SW 1271 (cell line): ENCODE measurements around the gene HTR1D.
"Not testable (repeated sequence)": the region's sequence is repeated elsewhere in the genome, so short reads cannot be mapped to it uniquely, and the experiment has no call there.

Source experiments
- DNase-seq, 2 experiments: peaks; one replicate each; lab custom pipeline; 2025; lab: John Stamatoyannopoulos, UW

Gene HTR1D, protein sequence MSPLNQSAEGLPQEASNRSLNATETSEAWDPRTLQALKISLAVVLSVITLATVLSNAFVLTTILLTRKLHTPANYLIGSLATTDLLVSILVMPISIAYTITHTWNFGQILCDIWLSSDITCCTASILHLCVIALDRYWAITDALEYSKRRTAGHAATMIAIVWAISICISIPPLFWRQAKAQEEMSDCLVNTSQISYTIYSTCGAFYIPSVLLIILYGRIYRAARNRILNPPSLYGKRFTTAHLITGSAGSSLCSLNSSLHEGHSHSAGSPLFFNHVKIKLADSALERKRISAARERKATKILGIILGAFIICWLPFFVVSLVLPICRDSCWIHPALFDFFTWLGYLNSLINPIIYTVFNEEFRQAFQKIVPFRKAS

DNA sequence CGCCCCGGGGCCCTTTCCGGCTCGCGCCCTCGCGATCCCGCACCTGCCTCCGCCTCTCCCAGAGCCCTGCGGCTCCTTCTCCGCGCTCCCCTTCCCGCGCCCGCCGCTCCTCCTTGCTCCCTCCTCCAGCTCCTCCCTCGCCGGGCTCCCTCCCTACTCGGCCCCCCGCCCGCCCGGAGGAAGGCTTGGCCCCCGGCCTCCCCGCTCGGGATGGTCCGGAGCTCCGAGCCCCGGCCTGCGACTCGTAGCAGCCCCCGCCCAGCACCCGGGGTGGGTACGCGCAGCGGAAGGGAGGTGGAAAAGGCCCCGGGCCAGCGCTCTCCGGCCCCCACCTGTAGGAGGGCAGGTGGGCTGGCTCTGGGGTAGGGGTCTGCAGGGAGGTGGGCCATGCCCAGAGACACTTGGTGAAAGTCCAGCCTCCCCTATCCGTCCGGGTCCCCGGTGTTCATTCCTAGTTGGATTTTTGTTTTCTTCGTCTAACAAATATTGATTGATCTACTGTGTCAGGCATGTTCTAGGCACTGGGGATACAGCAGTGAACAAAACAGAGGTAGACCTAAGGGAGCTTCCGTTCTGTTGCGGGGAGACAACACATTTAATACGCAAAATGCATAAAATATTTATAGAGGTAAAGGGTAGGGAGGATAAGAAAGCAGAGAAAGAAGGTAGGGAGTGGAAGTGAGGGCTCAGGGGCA lies at the start of gene HTR1D:
Gene HTR1D, minus strand, starts transcription at position 82 of the 695 bp plus-strand sequence. CDS start 23,283 bp downstream, outside the sequence.
- peak in 1 of 2 experiments; percentile 5 for DNase-seq

DNA sequence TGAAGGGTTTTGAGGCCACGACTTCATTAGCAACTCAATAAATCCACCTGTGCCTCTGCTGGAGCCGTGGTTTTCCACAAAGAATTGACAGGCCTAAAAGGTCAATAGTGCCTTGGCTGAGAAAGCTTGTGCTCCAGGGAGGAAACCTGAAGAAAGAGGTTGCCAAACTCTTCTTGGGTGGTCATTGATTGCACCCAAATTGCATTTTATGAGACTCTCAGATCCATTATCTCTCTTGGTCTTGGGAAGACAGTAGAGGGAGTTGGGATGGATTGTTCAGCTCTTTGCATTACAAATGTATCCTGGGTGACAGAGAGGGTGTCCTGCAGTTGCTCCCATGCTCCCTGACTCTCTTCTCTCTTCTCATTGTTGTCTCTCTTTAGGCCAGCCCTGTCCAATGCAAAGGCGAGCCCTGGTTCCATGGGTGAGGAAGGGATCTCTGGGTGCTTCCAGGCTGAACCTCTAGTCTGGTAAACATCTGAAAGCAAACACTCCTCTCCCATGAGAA lies 46.1 kb upstream of the HTR1D start:
- no peak for DNase-seq

GRCh38 chr1:23258082-23258481 lies 40.8 kb upstream of the HTR1D start:
- not testable (repeated sequence) for DNase-seq

DNA sequence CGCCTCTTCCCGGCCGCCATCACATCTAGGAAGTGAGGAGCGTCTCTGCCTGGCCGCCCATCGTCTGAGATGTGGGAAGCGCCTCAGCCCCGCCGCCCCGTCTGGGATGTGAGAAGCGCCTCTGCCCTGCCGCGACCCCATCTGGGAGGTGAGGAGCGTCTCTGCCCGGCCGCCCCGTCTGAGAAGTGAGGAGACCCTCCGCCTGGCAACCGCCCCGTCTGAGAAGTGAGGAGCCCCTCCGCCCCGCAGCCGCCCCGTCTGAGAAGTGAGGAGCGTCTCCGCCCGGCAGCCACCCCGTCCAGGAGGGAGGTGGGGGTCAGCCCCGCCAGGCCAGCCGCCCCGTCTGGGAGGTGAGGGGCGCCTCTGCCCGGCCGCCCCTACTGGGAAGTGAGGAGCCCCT lies 40.1 kb upstream of the HTR1D start:
- not testable (repeated sequence) for DNase-seq

- DNase-seq = no peak
These were observed 37.3 kb upstream of the HTR1D start for GRCh38 chr1:23254584-23254983.

- DNase-seq = no peak
These were observed 34.5 kb upstream of the HTR1D start for GRCh38 chr1:23251812-23252211.

GRCh38 chr1:23249787-23250454 lies 32.6 kb upstream of the HTR1D start:
- DNase-seq = no peak

GRCh38 chr1:23247276-23247675 lies 30.0 kb upstream of the HTR1D start:
- DNase-seq = no peak

DNA sequence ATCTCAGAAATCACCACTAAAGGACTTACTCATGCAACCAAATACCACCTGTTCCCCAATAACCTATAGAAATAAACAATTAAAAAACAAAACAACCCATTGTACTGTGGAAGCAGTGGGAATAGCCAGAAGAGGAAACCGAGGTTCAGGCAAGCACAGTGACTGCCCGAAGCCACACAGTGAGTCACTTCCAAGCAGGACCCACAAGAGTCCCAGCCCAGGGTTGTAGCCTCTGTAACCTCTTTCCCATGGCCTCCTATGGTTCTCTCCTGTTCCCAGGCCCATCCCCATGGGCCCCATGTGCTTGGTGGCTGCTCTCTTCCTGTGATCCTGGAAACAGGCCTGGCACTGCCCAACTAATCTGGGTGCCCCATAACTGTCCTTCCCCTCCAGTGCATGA lies 29.0 kb upstream of the HTR1D start:
- DNase-seq = no peak

GRCh38 chr1:23244256-23244761 lies 27.0 kb upstream of the HTR1D start:
- DNase-seq = no peak

DNA sequence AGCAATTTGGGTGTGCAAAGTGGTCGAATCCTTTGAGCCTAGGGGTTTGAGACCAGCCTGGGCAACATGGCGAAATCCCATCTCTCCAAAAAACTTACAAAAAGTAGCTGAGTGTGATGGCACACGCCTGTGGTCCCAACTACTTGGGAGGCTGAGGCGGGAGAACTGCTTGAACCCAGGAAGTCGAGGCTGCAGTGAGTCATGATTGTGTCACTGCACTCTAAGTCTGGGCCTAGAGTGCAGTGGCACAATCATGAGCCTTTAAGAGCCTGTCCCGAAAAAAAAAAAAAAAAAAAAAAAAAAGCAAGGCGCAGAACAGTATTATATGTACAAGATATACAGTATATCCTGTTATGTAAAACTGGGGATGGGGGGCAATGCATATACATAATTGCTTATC lies 25.1 kb upstream of the HTR1D start:
- DNase-seq = no peak

DNA sequence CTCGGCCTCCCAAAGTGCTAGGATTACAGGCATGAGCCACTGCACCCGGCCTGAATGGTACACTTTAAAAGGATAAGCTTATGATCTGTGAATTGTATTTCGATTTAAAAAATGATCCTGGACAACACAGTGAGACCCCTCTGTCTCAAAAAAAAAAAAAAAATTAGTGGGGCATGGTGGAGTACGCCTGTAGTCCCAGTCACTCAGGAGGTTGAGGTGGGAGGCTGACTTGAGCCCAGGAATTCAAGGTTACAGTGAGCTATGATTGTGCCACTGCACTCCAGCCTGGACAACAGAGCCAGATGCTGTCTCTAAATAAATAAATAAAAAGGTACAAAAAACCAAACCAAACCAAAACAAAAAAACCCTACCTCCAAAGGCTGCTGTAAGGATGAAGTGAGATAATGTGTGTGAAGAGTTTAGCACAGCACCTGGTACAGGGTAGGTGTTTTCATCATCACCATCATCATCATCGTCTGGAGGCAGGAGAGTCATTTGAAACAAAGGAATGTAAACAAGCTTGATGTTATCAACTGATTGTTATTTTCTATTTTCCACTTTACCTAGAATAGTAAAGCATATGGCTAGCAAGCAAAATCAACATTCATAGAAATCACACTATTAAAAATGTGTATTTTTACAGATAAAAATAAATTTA lies 22.5 kb upstream of the HTR1D start:
- DNase-seq = no peak

GRCh38 chr1:23238565-23238964 lies 21.3 kb upstream of the HTR1D start:
- DNase-seq = no peak

- no peak for DNase-seq
These were observed 20.2 kb upstream of the HTR1D start for GRCh38 chr1:23237508-23237907.

GRCh38 chr1:23227806-23228205 lies 10.5 kb upstream of the HTR1D start:
- DNase-seq = no peak

- DNase-seq = peak in 1 of 2 experiments; percentile 35
These were observed 7.7 kb upstream of the HTR1D start for GRCh38 chr1:23224739-23225648.

GRCh38 chr1:23223963-23224362 lies 6.7 kb upstream of the HTR1D start:
- DNase-seq = not testable (repeated sequence)

DNA sequence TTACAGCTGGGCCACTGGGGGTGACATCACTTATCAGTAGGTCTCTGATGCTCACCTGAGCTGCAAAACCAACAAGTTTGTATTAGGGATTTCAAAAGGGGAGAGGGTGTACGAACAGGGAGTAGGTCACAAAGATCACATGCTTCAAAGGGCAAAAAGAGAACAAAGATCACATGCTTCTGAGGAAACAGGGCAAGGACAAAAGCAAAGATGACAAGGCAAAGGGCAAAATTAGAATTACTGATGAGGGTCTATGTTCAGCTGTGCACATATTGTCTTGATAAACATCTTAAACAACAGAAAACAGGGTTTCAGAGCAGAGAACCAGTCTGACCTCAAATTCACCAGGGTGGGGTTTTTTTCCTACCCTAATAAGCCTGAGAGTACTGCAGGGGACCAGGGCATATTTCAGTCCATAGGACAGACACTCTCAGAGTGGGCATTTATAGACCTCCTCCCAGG lies 6.2 kb upstream of the HTR1D start:
- DNase-seq = not testable (repeated sequence)

DNA sequence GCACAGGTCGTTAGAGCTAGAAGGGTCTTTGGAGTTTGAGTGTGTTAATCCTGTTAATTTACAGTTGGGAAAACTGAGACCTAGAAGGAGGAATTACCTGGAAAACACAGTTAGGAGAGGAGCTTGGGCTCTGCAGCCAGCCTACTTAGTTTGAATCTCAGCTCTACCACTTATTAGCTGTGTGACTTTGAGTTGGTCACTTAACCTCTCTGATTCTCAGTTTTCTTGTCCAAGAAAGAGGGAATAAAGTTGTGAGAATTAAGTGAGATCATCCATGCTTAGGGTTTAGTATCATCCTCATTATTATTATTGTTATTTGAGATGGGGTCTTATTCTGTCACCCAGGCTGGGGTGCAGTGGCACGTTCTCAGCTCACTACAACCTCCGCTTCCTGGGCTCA lies 5.4 kb upstream of the HTR1D start:
- no peak for DNase-seq

DNA sequence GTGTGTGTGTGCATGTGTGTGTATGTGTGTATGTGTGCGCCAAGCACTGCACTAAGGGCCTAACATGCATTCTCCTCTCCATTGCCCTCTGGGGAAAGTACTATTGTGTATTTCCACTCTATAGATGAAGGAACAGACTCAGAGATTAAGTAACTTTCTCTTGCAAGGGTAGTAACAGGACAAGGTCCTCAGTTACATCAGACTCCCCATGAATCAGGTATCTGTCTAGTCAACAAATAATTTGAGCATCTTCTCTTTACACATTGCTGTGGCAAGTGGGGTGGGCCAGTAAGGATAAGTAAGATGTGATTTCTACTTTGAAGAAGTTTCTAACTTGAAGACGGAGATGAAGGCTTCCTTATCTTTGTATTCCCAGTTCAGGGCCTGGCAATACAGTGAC lies 5.0 kb upstream of the HTR1D start:
- no peak for DNase-seq

DNA sequence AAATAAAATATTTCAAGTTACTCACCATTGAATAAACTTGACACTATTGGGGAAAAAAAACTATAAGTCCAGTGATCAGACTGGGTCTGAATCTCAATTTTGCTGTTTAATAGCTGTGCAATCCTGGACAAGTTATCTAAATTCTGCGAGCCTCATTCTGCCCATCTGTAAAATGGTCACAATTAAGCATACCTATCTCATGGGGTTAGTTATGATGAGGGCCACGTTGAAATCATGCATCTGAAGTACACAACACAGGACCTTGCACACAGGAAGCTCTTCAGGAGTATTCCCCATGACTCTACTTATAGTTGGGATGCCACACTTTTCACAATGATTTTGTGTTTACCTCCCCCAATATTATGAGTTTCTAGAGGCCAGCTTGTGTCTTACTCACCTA lies 3.8 kb upstream of the HTR1D start:
- no peak for DNase-seq
